Vagina (tissue), 2 donors: ENCODE results near the gene ADGRG7.

Experiments used
- CTCF ChIP-seq, 3 experiments: fragments of 450-650 bp in 2 of 3; fragments of 200-600 bp in 1 of 3; sonication (generic) in 1 of 3; IDR thresholded peaks; one replicate each; pipeline ENCODE4 v1.5.1; 2017 to 2019; ENCODE audit warnings: antibody characterized with exemption in 3 of 3, mild to moderate bottlenecking in 2 of 3, moderate library complexity in 2 of 3
- POLR2A ChIP-seq, 2 donors: fragments of 450-650 bp; IDR thresholded peaks; one replicate each; pipeline ENCODE4 v1.6.1; 2017; ENCODE audit warnings: antibody characterized with exemption in 2 of 2, mild to moderate bottlenecking in 2 of 2, moderate library complexity in 2 of 2
- POLR2AphosphoS5 ChIP-seq, 2 donors: sonication (generic); formaldehyde crosslinking; IDR thresholded peaks; one replicate each; pipeline ENCODE4 v1.9.0; 2017; ENCODE audit warnings: antibody characterized with exemption in 2 of 2, mild to moderate bottlenecking in 2 of 2, low read depth in 1 of 2; ENCODE audit not compliant: insufficient read depth in 1 of 2

GRCh38 chr3:100726706-100727105 is 117.3 kb downstream of the ADGRG7 start:
- TF ChIP-seq POLR2A (IDR thresholded peaks at IDR 0.05) = no peak
- no peak for TF ChIP-seq CTCF (IDR thresholded peaks at IDR 0.05)
- TF ChIP-seq POLR2AphosphoS5 (IDR thresholded peaks at IDR 0.05; ENCODE audit: insufficient read depth in 1 of 2, low read depth in 1 of 2) = no peak
